Calu3 (cell line): ENCODE measurements around the gene HAND2. TPM values are rescaled to one million over a fixed set of nuclear protein-coding genes. Genes with fewer than 3 reads are reported as not detected.

Experiments used
- BruUV-seq: library from RNA; stranded (reverse); fragments of 400-500 nt; replicated peaks from 2 replicates; lab custom pipeline; 2021; lab: Mats Ljungman, UMichigan
- CTCF ChIA-PET: fragments of 300-600 bp; sonication (Branson Sonifier 250); formaldehyde crosslinking; loops from one replicate; lab custom pipeline; 2022; ENCODE audit warnings: antibody characterized with exemption; lab: Charles Lee
- DNase-seq: peaks from one replicate; pipeline ENCODE4 v3.0.0; 2022
- H3K27ac Mint-ChIP-seq: one replicate; pipeline ENCODE4 v1.8.0; 2022; ENCODE audit warnings: mixed read lengths; ENCODE audit not compliant: unreplicated experiment
- H3K27me3 Mint-ChIP-seq: one replicate; pipeline ENCODE4 v1.8.0; 2022; ENCODE audit warnings: mixed read lengths; ENCODE audit not compliant: unreplicated experiment
- H3K36me3 Mint-ChIP-seq: one replicate; pipeline ENCODE4 v1.8.0; 2022; ENCODE audit warnings: mild to moderate bottlenecking, moderate library complexity, mixed read lengths; ENCODE audit not compliant: insufficient read depth, unreplicated experiment
- H3K4me1 Mint-ChIP-seq: one replicate; pipeline ENCODE4 v1.8.0; 2022; ENCODE audit warnings: mild to moderate bottlenecking, low read depth, mixed read lengths; ENCODE audit not compliant: unreplicated experiment
- H3K4me3 Mint-ChIP-seq: one replicate; pipeline ENCODE4 v1.8.0; 2022; ENCODE audit warnings: mild to moderate bottlenecking, low read depth, moderate library complexity, mixed read lengths; ENCODE audit not compliant: unreplicated experiment
- H3K9me3 Mint-ChIP-seq: one replicate; pipeline ENCODE4 v1.8.0; 2022; ENCODE audit warnings: low read depth, mixed read lengths; ENCODE audit not compliant: unreplicated experiment
- intact Hi-C: fragments of 100-400 bp; cut with micrococcal nuclease; formaldehyde crosslinking; loops from one replicate; pipeline ENCODE4 v1.10.0; 2022; ENCODE audit not compliant: unreplicated experiment
- total RNA-seq: library from RNA; stranded (reverse); gene quantifications from 2 replicates; pipeline ENCODE4 v1.2.3, GENCODE V29; 2022
- TF ChIP-seq, protein P1 (sequence below): fragments of 200-600 bp; IDR thresholded peaks from one replicate; pipeline ENCODE4 v1.8.0; 2022; ENCODE audit warnings: antibody characterized with exemption; ENCODE audit not compliant: unreplicated experiment

HAND2 gene
- total RNA-seq, 1 experiment from 2014 or later: 0.45 TPM

DNA sequence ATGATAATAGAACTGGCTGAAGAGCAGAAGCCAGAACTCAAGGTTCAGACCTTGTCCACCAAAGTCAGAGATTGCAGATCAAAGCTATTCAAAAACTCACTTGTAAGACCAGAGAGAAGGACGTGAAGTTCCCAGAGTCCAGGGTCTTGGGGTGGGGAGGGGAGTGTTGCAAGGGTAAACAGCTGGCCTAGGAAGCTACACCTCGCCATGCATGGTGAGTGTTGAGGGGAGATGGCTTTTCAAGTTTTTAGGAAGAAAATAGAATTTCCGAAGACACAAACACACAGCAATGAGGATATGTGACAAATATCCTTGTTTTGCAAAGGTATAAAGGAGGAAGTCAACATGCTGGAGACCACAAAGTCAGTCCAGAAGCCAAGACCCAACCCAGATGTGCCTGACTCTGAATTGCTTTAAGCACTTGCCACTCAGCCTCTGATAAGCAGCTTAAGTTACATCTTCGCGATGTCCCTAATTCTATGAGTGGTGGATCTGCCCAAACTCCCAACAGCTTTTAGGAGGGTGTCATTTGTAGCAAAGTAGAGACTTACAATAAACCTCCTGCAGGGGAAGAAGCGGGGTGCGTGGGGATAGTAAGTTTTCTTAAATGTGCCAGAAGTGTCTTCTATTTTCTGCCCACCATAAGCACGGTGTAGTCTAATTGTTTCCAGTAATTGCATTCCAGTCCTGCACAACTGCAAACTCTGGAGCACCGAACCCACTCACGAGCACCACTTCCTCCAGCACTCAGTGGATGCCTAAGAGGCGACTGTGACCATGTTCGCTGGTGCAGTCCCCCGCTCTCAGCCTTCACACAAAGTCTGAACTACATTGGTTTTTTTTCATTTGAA, 26.5 kb downstream of the HAND2 start:
- intact Hi-C loops: loop anchor here (2.0 kb wide), 1 partner anchor 617 kb away; no protein-coding TSS in a partner anchor
- no peaks in the 10 kb centered on the region for H3K9me3 Mint-ChIP-seq
- no peaks in the 10 kb centered on the region for H3K36me3 Mint-ChIP-seq
- no peak overlapping the region for H3K27ac Mint-ChIP-seq
- CTCF ChIA-PET: interaction anchor here (0.8 kb wide), 1 partner anchor 59 kb away, joined by 3 read pairs; no protein-coding TSS in a partner anchor
- BruUV-seq: no TSS peak
- no peaks in the 10 kb centered on the region for H3K27me3 Mint-ChIP-seq
- TF ChIP-seq, protein P1, sequence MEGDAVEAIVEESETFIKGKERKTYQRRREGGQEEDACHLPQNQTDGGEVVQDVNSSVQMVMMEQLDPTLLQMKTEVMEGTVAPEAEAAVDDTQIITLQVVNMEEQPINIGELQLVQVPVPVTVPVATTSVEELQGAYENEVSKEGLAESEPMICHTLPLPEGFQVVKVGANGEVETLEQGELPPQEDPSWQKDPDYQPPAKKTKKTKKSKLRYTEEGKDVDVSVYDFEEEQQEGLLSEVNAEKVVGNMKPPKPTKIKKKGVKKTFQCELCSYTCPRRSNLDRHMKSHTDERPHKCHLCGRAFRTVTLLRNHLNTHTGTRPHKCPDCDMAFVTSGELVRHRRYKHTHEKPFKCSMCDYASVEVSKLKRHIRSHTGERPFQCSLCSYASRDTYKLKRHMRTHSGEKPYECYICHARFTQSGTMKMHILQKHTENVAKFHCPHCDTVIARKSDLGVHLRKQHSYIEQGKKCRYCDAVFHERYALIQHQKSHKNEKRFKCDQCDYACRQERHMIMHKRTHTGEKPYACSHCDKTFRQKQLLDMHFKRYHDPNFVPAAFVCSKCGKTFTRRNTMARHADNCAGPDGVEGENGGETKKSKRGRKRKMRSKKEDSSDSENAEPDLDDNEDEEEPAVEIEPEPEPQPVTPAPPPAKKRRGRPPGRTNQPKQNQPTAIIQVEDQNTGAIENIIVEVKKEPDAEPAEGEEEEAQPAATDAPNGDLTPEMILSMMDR: no peak
- no peak overlapping the region for H3K4me3 Mint-ChIP-seq
- H3K4me1 Mint-ChIP-seq: no peaks in the 10 kb centered on the region
- DNase-seq: no peak

DNA sequence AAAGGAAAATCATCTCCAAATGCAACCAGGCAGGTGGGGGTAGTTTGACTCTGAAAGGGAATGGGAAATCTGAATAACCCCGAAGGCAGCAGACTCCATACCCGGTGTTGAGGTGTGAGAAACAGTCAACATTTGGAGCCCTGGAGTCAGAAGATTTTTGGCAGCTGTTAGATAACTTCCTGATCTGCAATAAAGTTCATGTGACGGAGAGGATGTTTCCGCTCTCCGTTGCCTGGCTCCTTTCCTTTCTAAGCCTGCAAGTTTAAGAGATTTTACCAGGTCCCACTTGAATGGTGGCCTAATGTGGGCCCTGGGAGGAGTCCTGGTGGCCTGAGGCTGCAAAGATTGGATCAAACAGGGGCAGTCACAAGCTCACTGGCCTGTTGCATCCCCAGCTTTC, 27.7 kb downstream of the HAND2 start:
- no peaks in the 10 kb centered on the region for H3K36me3 Mint-ChIP-seq
- no TSS peak for BruUV-seq
- H3K27me3 Mint-ChIP-seq: no peaks in the 10 kb centered on the region
- CTCF ChIA-PET: no interaction called here
- no peak for DNase-seq
- TF ChIP-seq, protein P1: no peak
- intact Hi-C loops: no loop called here
- no peaks in the 10 kb centered on the region for H3K9me3 Mint-ChIP-seq
- no peak overlapping the region for H3K4me3 Mint-ChIP-seq
- no peak overlapping the region for H3K27ac Mint-ChIP-seq
- no peaks in the 10 kb centered on the region for H3K4me1 Mint-ChIP-seq

DNA sequence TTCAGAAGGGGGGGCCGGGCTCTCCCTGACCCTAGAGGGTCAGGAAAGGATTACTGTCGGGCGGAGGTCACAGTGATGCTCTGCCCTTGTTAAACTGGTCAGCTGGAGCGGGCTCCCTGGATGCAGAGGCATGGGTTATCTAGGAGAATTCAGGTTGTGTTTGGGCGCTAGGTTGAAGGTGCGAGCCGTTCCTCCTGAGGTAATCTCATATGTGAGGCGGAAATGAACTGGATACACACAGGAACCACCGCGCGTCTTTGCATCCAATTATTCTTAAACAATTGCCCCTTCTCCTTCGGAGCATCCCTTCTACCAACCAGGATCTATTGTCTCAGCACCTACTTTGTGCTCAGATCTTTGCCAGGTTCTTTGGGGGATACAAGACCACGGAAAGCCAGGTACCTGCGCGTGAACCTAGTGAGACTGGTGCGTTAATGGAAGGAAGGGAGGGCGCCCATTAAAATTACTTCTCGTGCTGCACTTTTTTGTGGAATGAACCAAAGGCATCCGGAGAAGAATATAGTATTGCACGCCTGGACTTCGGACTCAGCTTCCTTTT, 28.4 kb downstream of the HAND2 start:
- Mint-ChIP-seq H3K4me3 (no peak overlapping the region), H3K27me3 (no peaks in the 10 kb centered on the region), H3K4me1 (no peaks in the 10 kb centered on the region), H3K9me3 (no peaks in the 10 kb centered on the region), H3K27ac (no peak overlapping the region), H3K36me3 (no peaks in the 10 kb centered on the region)
- intact Hi-C loops: no loop called here
- no TSS peak for BruUV-seq
- no peak for DNase-seq
- TF ChIP-seq, protein P1: no peak
- CTCF ChIA-PET: no interaction called here

DNA sequence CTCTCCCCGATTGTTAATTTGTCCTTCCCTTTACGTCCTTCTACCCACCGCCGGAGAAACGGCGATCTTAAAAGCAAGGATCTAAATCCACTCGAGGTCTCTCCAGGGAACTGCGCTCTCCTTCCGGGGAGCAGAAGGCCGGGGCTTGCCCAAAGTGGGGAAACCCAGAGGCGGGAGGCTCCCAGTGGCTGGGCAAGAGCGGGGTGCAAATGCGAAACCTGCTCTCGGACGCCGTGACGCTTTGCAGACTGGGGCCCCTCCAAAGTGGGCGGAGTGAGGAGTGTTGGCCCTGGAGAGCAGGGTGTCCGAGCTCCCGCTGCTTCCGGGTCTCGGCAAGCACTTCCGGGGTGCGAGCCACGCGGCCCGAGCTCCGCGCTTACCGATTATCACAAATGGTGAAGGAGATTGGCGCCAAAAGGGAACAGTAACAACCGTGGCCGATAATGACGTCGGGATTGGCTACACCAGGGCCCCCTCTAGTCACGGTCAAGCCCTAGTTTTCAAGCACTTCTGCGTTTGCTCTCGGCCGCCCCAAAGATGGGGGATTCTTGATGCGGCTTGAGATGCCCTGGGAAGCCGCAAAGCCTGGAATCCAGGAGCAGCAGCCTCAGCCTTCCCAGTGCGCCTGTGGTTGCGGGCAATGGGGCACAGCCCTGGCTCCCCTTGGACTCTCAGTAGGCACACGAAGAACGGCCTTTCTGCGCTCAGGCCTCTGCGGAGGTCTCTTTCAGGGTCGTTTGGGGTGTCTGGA, 29.0 kb downstream of the HAND2 start:
- no peak overlapping the region for H3K27ac Mint-ChIP-seq
- H3K4me1 Mint-ChIP-seq: no peaks in the 10 kb centered on the region
- no peaks in the 10 kb centered on the region for H3K9me3 Mint-ChIP-seq
- TF ChIP-seq, protein P1: no peak
- no TSS peak for BruUV-seq
- H3K36me3 Mint-ChIP-seq: no peaks in the 10 kb centered on the region
- DNase-seq: no peak
- intact Hi-C loops: no loop called here
- no peak overlapping the region for H3K4me3 Mint-ChIP-seq
- CTCF ChIA-PET: no interaction called here
- H3K27me3 Mint-ChIP-seq: no peaks in the 10 kb centered on the region
